Liver (tissue), 9 donors: ENCODE data around the gene AKAP12. TPM values are rescaled to one million over a fixed set of nuclear protein-coding genes. Genes with fewer than 3 reads are reported as not detected.
A peak's percentile ranks its signal among the peaks of the same experiment; 100 is the strongest.

ENCODE experiments used
- DNase-seq: peaks from one replicate; pipeline ENCODE4 v3.0.0-alpha.2; 2017; ENCODE audit warnings: low spot score
- H3K27ac ChIP-seq, 2 donors: one replicate each; pipeline ENCODE4 v1.7.0; 2013; ENCODE audit warnings: inconsistent platforms in 2 of 2, low read length in 2 of 2, control low read depth in 1 of 2, low read depth in 1 of 2, mild to moderate bottlenecking in 1 of 2
- H3K27me3 ChIP-seq, 4 donors: one replicate each; pipeline versions ENCODE4 v1.6.1 to v1.7.0; 2013; ENCODE audit warnings: low read length in 3 of 4, inconsistent platforms in 1 of 4, mild to moderate bottlenecking in 1 of 4, moderate library complexity in 1 of 4; ENCODE audit not compliant: control insufficient read depth in 4 of 4, insufficient read depth in 4 of 4
- H3K36me3 ChIP-seq, 4 donors: one replicate each; pipeline versions ENCODE4 v1.6.1 to v1.7.0; 2013; ENCODE audit warnings: low read length in 3 of 4, mild to moderate bottlenecking in 3 of 4, low read depth in 1 of 4, moderate library complexity in 1 of 4; ENCODE audit not compliant: control insufficient read depth in 4 of 4, insufficient read depth in 3 of 4
- H3K4me1 ChIP-seq, 4 donors: one replicate each; pipeline versions ENCODE4 v1.6.1 to v1.7.0; 2013; ENCODE audit warnings: low read length in 3 of 4, mild to moderate bottlenecking in 3 of 4, moderate library complexity in 1 of 4; ENCODE audit not compliant: control insufficient read depth in 4 of 4, insufficient read depth in 4 of 4
- H3K4me3 ChIP-seq, 3 donors: one replicate each; pipeline versions ENCODE4 v1.6.1 to v1.7.0; 2013; ENCODE audit warnings: low read length in 3 of 3, control low read depth in 1 of 3, low read depth in 1 of 3, mild to moderate bottlenecking in 1 of 3
- H3K9ac ChIP-seq, 2 donors: one replicate each; pipeline ENCODE4 v1.7.0; 2013; ENCODE audit warnings: low read length in 2 of 2, mild to moderate bottlenecking in 2 of 2, moderate library complexity in 2 of 2, control low read depth in 1 of 2, low read depth in 1 of 2
- H3K9me3 ChIP-seq, 4 donors: one replicate each; pipeline versions ENCODE4 v1.6.1 to v1.7.0; 2013; ENCODE audit warnings: low read length in 3 of 4; ENCODE audit not compliant: control insufficient read depth in 4 of 4
- ATF3 ChIP-seq: IDR thresholded peaks from 2 replicates; pipeline ENCODE4 v1.6.1; 2016; ENCODE audit warnings: antibody characterized with exemption
- CTCF ChIP-seq: fragments of 150-350 bp; IDR thresholded peaks from 2 replicates; pipeline ENCODE4 v1.5.1; 2017; ENCODE audit warnings: improper control_type of control experiment, low read depth, low read length; ENCODE audit not compliant: missing input control
- EGR1 ChIP-seq, 2 donors: IDR thresholded peaks; 2 replicates each; pipeline ENCODE4 v1.6.1; 2016 to 2018; ENCODE audit warnings: antibody characterized with exemption in 2 of 2, low read depth in 2 of 2
- FOXA1 ChIP-seq: IDR thresholded peaks from 2 replicates; pipeline ENCODE4 v1.6.1; 2016; ENCODE audit warnings: antibody characterized with exemption
- FOXA2 ChIP-seq: IDR thresholded peaks from 2 replicates; pipeline ENCODE4 v1.6.1; 2016; ENCODE audit warnings: antibody characterized with exemption
- GABPA ChIP-seq, 2 donors: IDR thresholded peaks in 1 of 2; conservative IDR thresholded peaks in 1 of 2; 2 replicates each; pipeline ENCODE4 v1.6.1; 2016; ENCODE audit warnings: antibody characterized with exemption in 2 of 2, mild to moderate bottlenecking in 1 of 2, moderate library complexity in 1 of 2
- HNF4A ChIP-seq, 2 donors: conservative IDR thresholded peaks; 2 replicates each; pipeline ENCODE4 v1.6.1; 2016; ENCODE audit warnings: antibody characterized with exemption in 2 of 2, mild to moderate bottlenecking in 2 of 2
- HNF4G ChIP-seq: IDR thresholded peaks from 2 replicates; pipeline ENCODE4 v1.6.1; 2016; ENCODE audit warnings: antibody characterized with exemption
- JUND ChIP-seq, 2 donors: IDR thresholded peaks; 2 replicates each; pipeline ENCODE4 v1.6.1; 2016; ENCODE audit warnings: antibody characterized with exemption in 2 of 2
- MAX ChIP-seq: IDR thresholded peaks from 2 replicates; pipeline ENCODE4 v1.6.1; 2016; ENCODE audit warnings: antibody characterized with exemption
- NR2F2 ChIP-seq: IDR thresholded peaks from 2 replicates; pipeline ENCODE4 v1.6.1; 2016; ENCODE audit warnings: antibody characterized with exemption
- RAD21 ChIP-seq, 2 donors: IDR thresholded peaks; 2 replicates each; pipeline ENCODE4 v1.6.1; 2016; ENCODE audit warnings: antibody characterized with exemption in 2 of 2, mild to moderate bottlenecking in 2 of 2
- REST ChIP-seq: IDR thresholded peaks from 2 replicates; pipeline ENCODE4 v1.6.1; 2016; ENCODE audit warnings: antibody characterized with exemption, mild to moderate bottlenecking
- RXRA ChIP-seq, 2 donors: IDR thresholded peaks; 2 replicates each; pipeline ENCODE4 v1.6.1; 2017 to 2018; ENCODE audit warnings: antibody characterized with exemption in 2 of 2, mild to moderate bottlenecking in 1 of 2
- SP1 ChIP-seq: IDR thresholded peaks from 2 replicates; pipeline ENCODE4 v1.6.1; 2018; ENCODE audit warnings: antibody characterized with exemption, mild to moderate bottlenecking
- TAF1 ChIP-seq: conservative IDR thresholded peaks from 2 replicates; pipeline ENCODE4 v1.6.1; 2016; ENCODE audit warnings: antibody characterized with exemption, mild to moderate bottlenecking
- YY1 ChIP-seq: IDR thresholded peaks from 2 replicates; pipeline ENCODE4 v1.6.1; 2016; ENCODE audit warnings: antibody characterized with exemption, mild to moderate bottlenecking
- ZBTB33 ChIP-seq: IDR thresholded peaks from 2 replicates; pipeline ENCODE4 v1.6.1; 2016; ENCODE audit warnings: antibody characterized with exemption
- WGBS: extraction: QIAGEN DNeasy Blood & Tissue Kit; methylation state at CpG from one replicate; pipeline ENCODE4 v1.1.7; 2013; 5-methylcytosine and 5-hydroxymethylcytosine counted together
- polyA plus RNA-seq, 2 donors: library from polyadenylated mRNA; stranded (reverse) in 1 of 2; unstranded in 1 of 2; fragments of 200-250 nt in 1 of 2; fragments of >200 nt in 1 of 2; fragmentation: Nextera tagmentation in 1 of 2; extraction: Ambion mirVana in 1 of 2; gene quantifications; one replicate each; pipeline versions ENCODE4 v1.2.1 to v1.2.3, GENCODE V29; 2013 to 2015
- total RNA-seq, 2 donors: library from RNA; depleted of rRNA; stranded (reverse); fragments of >200 nt; gene quantifications; one replicate each; pipeline ENCODE4 v1.2.3, GENCODE V29; 2014
- donor health status: healthy.
- donor health status: healthy.
- donor health status: healthy.
- donor health status: healthy.
- donor health status: healthy.

The AKAP12 gene
- total and polyA plus RNA-seq, 4 donors = 6.7 to 14.8 (median 8.6) TPM

GRCh38 chr6:151326116-151326825 is 86.5 kb downstream of the AKAP12 start:
- Histone ChIP-seq H3K9me3 (no peaks in the 10 kb centered on the region), H3K9ac (peak overlapping the region in 1 of 2 donors; percentile 69), H3K4me1 (peaks cover 2 to 13% (median 11%) of the 10 kb centered on the region in 4 donors), H3K27me3 (no peaks in the 10 kb centered on the region), H3K27ac (peak overlapping the region in 1 of 2 donors; percentile 41), H3K4me3 (peak overlapping the region; percentile 56 to 66 (median 62)), H3K36me3 (no peaks in the 10 kb centered on the region)
- TF ChIP-seq EGR1 (IDR thresholded peaks at IDR 0.05; ENCODE audit: low read depth in 2 of 2) = no peak
- no peak for TF ChIP-seq FOXA2
- TF ChIP-seq RXRA (IDR thresholded peaks at IDR 0.05) = no peak
- no peak for TF ChIP-seq HNF4G
- TF ChIP-seq GABPA (IDR thresholded peaks at IDR 0.05 in 1 of 2, conservative IDR thresholded peaks at IDR 0.05 in 1 of 2) = no peak
- no peak for TF ChIP-seq FOXA1
- no peak for TF ChIP-seq YY1
- TF ChIP-seq TAF1 = no peak
- TF ChIP-seq JUND (IDR thresholded peaks at IDR 0.05) = no peak
- no peak for TF ChIP-seq ATF3
- no peak for TF ChIP-seq MAX
- no peak for TF ChIP-seq SP1
- TF ChIP-seq RAD21 (IDR thresholded peaks at IDR 0.05) = no peak
- TF ChIP-seq ZBTB33 = no peak
- no peak for TF ChIP-seq REST
- no peak for TF ChIP-seq NR2F2
- no peak for TF ChIP-seq CTCF
- TF ChIP-seq HNF4A (conservative IDR thresholded peaks at IDR 0.05) = no peak
- DNase-seq = no peak
- WGBS = 52% methylated on average over 8 of the region's 8 CpGs
